RKO (cell line): ENCODE measurements around the gene GGTLC3.
"Not testable (repeated sequence)": the region's sequence is repeated elsewhere in the genome, so short reads cannot be mapped to it uniquely, and the experiment has no call there.

Experiments
- DNase-seq: peaks from one replicate; pipeline ENCODE4 v3.0.0-alpha.2; 2016; ENCODE audit warnings: low spot score

GGTLC3 gene

GRCh38 chr22:18513454-18513853 lies 4.5 kb downstream of the GGTLC3 start:
- not testable (repeated sequence) for DNase-seq

GRCh38 chr22:18512378-18512777 lies 5.6 kb downstream of the GGTLC3 start:
- DNase-seq, result not testable (repeated sequence)

GRCh38 chr22:18511327-18511726 lies 6.6 kb downstream of the GGTLC3 start:
- DNase-seq, result not testable (repeated sequence)

GRCh38 chr22:18496227-18496626 lies 21.7 kb downstream of the GGTLC3 start:
- not testable (repeated sequence) for DNase-seq
